GM12878 (cell line): ENCODE results near the gene STK39. TPM values are rescaled to one million over a fixed set of nuclear protein-coding genes. Genes with fewer than 3 reads are reported as not detected.

Experiments used
- ATAC-seq: fragments of 200-7000 bp; cut with Tn5 transposase; 3 replicates; pipeline ENCODE4 v1.9.1; 2020; ENCODE audit warnings: mild to moderate bottlenecking, moderate library complexity
- BruUV-seq: library from RNA; stranded (reverse); fragments of 400-500 nt; replicated peaks from 2 replicates; lab custom pipeline; 2021; lab: Mats Ljungman, UMichigan
- CTCF ChIA-PET: fragments of 300-600 bp; sonication (Branson Sonifier 250); formaldehyde crosslinking; extraction: SDS; loops from one replicate; lab custom pipeline; 2021; ENCODE audit warnings: inconsistent platforms; lab: Yijun Ruan, JAX
- POLR2A ChIA-PET: fragments of 350-600 bp; formaldehyde crosslinking; extraction: SDS; loops from one replicate; lab custom pipeline; 2021; ENCODE audit warnings: inconsistent platforms; lab: Charles Lee
- RAD21 ChIA-PET: fragments of 300-600 bp; sonication (Branson Sonifier 250); formaldehyde crosslinking; loops from one replicate; lab custom pipeline; 2023; ENCODE audit warnings: antibody characterized with exemption; ENCODE audit not compliant: unreplicated experiment; lab: Charles Lee
- SMC1A ChIA-PET: fragments of 300-600 bp; sonication (Branson Sonifier 250); formaldehyde crosslinking; loops from one replicate; lab custom pipeline; 2023; ENCODE audit not compliant: unreplicated experiment, uncharacterized antibody; lab: Charles Lee
- DNase-seq: peaks from one replicate; pipeline ENCODE4 v3.0.0-alpha.2; 2011; ENCODE audit warnings: low read depth, low spot score
- FAIRE-seq: peaks from 3 replicates; lab custom pipeline; 2011; peaks lifted over from hg19 to GRCh38; lab: Jason Lieb, UNC
- H2AFZ ChIP-seq: 2 replicates; pipeline ENCODE4 v1.6.0; 2011; ENCODE audit warnings: low read depth, low read length, control low read depth; ENCODE audit not compliant: control insufficient read depth
- H3K27ac ChIP-seq: 2 replicates; pipeline ENCODE4 v1.5.1; 2011; ENCODE audit warnings: control low read depth; ENCODE audit not compliant: control insufficient read depth, insufficient read depth
- H3K27me3 ChIP-seq, 2 experiments: replicated peaks in 1 of 2; 2 replicates each; pipeline versions ENCODE4 v1.6.0 to v1.6.1; 2011; ENCODE audit warnings: low read length in 1 of 2; ENCODE audit not compliant: control insufficient read depth in 2 of 2, insufficient read depth in 2 of 2
- H3K36me3 ChIP-seq, 2 experiments: 2 replicates each; pipeline ENCODE4 v1.5.1; 2011; ENCODE audit warnings: low read length in 1 of 2; ENCODE audit not compliant: control insufficient read depth in 2 of 2, insufficient read depth in 2 of 2
- H3K4me1 ChIP-seq: 2 replicates; pipeline ENCODE4 v1.6.1; 2011; ENCODE audit warnings: mild to moderate bottlenecking, low read length, moderate library complexity, mixed read lengths; ENCODE audit not compliant: control insufficient read depth, insufficient read depth
- H3K4me2 ChIP-seq: 2 replicates; pipeline ENCODE4 v1.6.0; 2011; ENCODE audit warnings: control low read depth; ENCODE audit not compliant: control insufficient read depth, insufficient read depth
- H3K4me3 ChIP-seq: fragments of 200-600 bp; sonication (generic); 2 replicates; pipeline ENCODE4 v1.5.1; 2016
- H3K79me2 ChIP-seq: 2 replicates; pipeline ENCODE4 v1.6.0; 2011; ENCODE audit warnings: low read length; ENCODE audit not compliant: control insufficient read depth, insufficient read depth
- H3K9ac ChIP-seq: 2 replicates; pipeline ENCODE4 v1.8.0; 2011; ENCODE audit warnings: low read length, control low read depth, mixed read lengths; ENCODE audit not compliant: control insufficient read depth, insufficient read depth
- H3K9me3 ChIP-seq: replicated peaks from 3 replicates; pipeline ENCODE4 v1.5.1; 2011; ENCODE audit warnings: mild to moderate bottlenecking, low read length; ENCODE audit not compliant: control insufficient read depth, insufficient read depth
- H4K20me1 ChIP-seq: 2 replicates; pipeline ENCODE4 v1.6.0; 2011; ENCODE audit not compliant: control insufficient read depth, insufficient read depth
- CBX5 ChIP-seq: sonication (generic); IDR thresholded peaks from 2 replicates; pipeline ENCODE4 v1.6.1; 2016; ENCODE audit warnings: low read depth, moderate library complexity, mild to moderate bottlenecking, inconsistent platforms
- IRF4 ChIP-seq: IDR thresholded peaks from 2 replicates; pipeline ENCODE4 v1.6.1; 2011; ENCODE audit warnings: low read depth, low read length
- MEF2B ChIP-seq: fragments of 450-650 bp; IDR thresholded peaks from 2 replicates; pipeline ENCODE4 v1.6.1; 2018; ENCODE audit warnings: mild to moderate bottlenecking, moderate library complexity; ENCODE audit not compliant: partially characterized antibody, poor library complexity, severe bottlenecking
- POLR2A ChIP-seq: IDR thresholded peaks from 2 replicates; pipeline ENCODE4 v1.6.1; 2011; ENCODE audit warnings: low read depth, mild to moderate bottlenecking, low read length
- SMAD5 ChIP-seq: IDR thresholded peaks from 2 replicates; pipeline ENCODE4 v1.6.1; 2016; ENCODE audit warnings: antibody characterized with exemption, low read depth
- SREBF1 ChIP-seq: IDR thresholded peaks from 2 replicates; pipeline ENCODE4 v1.6.1; 2012; ENCODE audit warnings: mild to moderate bottlenecking, low read length
- WGBS: methylation state at CpG from one replicate; pipeline ENCODE4 v1.1.6; 2016; ENCODE audit warnings: low lambda C conversion rate; ENCODE audit not compliant: insufficient replicate concordance, insufficient coverage; ENCODE audit errors: missing lambda C conversion rate; 5-methylcytosine and 5-hydroxymethylcytosine counted together
- in situ Hi-C: fragments of 300-500 bp; cut with MboI; formaldehyde crosslinking; loops from 9 replicates; pipeline ENCODE4 v1.14.3; 2018; ENCODE audit warnings: mixed read lengths
- intact Hi-C: fragments of 100-400 bp; cut with micrococcal nuclease; formaldehyde crosslinking; loops from one replicate; pipeline ENCODE4 v1.14.2; 2022; ENCODE audit not compliant: unreplicated experiment
- polyA plus RNA-seq, 11 experiments: library from polyadenylated mRNA; depleted of rRNA in 4 of 11; unstranded in 6 of 11; stranded (reverse) in 5 of 11; fragments of >200 nt; fragmentation: Nextera tagmentation in 4 of 11; fragmentation: Illumina TruSeq in 1 of 11; extraction: Ambion mirVana in 4 of 11; extraction: Trizol in 1 of 11; gene quantifications; 1 replicate in 1 of 11; 2 replicates in 10 of 11; pipeline versions ENCODE4 v1.2.1 to v1.2.3, GENCODE V29; 2011 to 2016; ENCODE audit warnings: inconsistent platforms in 2 of 11, missing spikeins in 2 of 11, low read depth in 1 of 11
- total RNA-seq, 4 experiments: library from RNA; depleted of rRNA in 3 of 4; stranded (reverse); fragments of >200 nt in 3 of 4; fragmentation: Illumina TruSeq in 1 of 4; extraction: Trizol in 1 of 4; gene quantifications; 2 replicates each; pipeline versions ENCODE4 v1.2.1 to v1.2.3, GENCODE V29; 2013 to 2021
- TF ChIP-seq, protein P1 (sequence below), 3 experiments: IDR thresholded peaks in 2 of 3; conservative IDR thresholded peaks in 1 of 3; 2 replicates each; pipeline ENCODE4 v1.5.1; 2011; ENCODE audit warnings: low read depth in 3 of 3, low read length in 3 of 3, mild to moderate bottlenecking in 3 of 3, control low read depth in 2 of 3, moderate library complexity in 2 of 3, inconsistent platforms in 1 of 3, mixed read lengths in 1 of 3; ENCODE audit not compliant: control insufficient read depth in 2 of 3, insufficient read depth in 1 of 3; ENCODE audit errors: extremely low read depth in 1 of 3
- TF ChIP-seq, protein P2 (sequence below): fragments of 450-650 bp; IDR thresholded peaks from 2 replicates; pipeline ENCODE4 v1.6.1; 2016; ENCODE audit warnings: mild to moderate bottlenecking, moderate library complexity, borderline replicate concordance
- TF ChIP-seq, protein P3 (sequence below): fragments of 450-650 bp; IDR thresholded peaks from 2 replicates; pipeline ENCODE4 v1.6.1; 2018; ENCODE audit warnings: mild to moderate bottlenecking, low read depth, moderate library complexity; ENCODE audit not compliant: partially characterized antibody
- TF ChIP-seq, protein P4 (sequence below): fragments of 450-650 bp; IDR thresholded peaks from 2 replicates; pipeline ENCODE4 v1.6.1; 2017; ENCODE audit warnings: mild to moderate bottlenecking, moderate library complexity

Gene STK39
- total and polyA plus RNA-seq, 10 of the 15 experiments (the other 5 are each of a cell fraction or from before 2014, with no cell fraction given), result 0.03 to 0.21 (median 0.07) TPM; not detected in 5

DNA sequence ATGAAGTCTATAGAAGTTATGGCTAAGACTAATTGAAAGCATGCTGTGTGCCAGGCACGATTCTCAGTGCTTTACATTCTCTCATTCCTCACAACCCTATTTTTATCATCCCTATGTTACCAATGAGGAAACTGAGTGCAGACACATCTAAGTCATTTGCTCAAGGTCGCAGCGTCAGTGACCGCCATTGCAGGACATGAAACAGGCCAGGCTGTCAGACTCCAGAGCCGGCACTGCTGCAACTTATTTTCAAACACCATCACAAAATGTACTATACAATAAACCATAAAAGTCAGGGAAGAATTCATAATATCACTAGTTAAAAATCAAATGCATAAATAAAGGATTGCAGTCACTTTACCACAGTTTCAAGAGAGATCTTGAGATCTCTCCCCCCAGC is 5.6 kb downstream of the STK39 start (continued):
- no peak for TF ChIP-seq SMAD5
- TF ChIP-seq POLR2A, result no peak
- no peak for TF ChIP-seq MEF2B
- TF ChIP-seq, protein P1, sequence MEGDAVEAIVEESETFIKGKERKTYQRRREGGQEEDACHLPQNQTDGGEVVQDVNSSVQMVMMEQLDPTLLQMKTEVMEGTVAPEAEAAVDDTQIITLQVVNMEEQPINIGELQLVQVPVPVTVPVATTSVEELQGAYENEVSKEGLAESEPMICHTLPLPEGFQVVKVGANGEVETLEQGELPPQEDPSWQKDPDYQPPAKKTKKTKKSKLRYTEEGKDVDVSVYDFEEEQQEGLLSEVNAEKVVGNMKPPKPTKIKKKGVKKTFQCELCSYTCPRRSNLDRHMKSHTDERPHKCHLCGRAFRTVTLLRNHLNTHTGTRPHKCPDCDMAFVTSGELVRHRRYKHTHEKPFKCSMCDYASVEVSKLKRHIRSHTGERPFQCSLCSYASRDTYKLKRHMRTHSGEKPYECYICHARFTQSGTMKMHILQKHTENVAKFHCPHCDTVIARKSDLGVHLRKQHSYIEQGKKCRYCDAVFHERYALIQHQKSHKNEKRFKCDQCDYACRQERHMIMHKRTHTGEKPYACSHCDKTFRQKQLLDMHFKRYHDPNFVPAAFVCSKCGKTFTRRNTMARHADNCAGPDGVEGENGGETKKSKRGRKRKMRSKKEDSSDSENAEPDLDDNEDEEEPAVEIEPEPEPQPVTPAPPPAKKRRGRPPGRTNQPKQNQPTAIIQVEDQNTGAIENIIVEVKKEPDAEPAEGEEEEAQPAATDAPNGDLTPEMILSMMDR (IDR thresholded peaks at IDR 0.05 in 2 of 3, conservative IDR thresholded peaks at IDR 0.05 in 1 of 3; ENCODE audit: control insufficient read depth in 2 of 3, extremely low read depth in 1 of 3, insufficient read depth in 1 of 3, low read depth in 3 of 3, low read length in 3 of 3), result no peak
- TF ChIP-seq, protein P2, sequence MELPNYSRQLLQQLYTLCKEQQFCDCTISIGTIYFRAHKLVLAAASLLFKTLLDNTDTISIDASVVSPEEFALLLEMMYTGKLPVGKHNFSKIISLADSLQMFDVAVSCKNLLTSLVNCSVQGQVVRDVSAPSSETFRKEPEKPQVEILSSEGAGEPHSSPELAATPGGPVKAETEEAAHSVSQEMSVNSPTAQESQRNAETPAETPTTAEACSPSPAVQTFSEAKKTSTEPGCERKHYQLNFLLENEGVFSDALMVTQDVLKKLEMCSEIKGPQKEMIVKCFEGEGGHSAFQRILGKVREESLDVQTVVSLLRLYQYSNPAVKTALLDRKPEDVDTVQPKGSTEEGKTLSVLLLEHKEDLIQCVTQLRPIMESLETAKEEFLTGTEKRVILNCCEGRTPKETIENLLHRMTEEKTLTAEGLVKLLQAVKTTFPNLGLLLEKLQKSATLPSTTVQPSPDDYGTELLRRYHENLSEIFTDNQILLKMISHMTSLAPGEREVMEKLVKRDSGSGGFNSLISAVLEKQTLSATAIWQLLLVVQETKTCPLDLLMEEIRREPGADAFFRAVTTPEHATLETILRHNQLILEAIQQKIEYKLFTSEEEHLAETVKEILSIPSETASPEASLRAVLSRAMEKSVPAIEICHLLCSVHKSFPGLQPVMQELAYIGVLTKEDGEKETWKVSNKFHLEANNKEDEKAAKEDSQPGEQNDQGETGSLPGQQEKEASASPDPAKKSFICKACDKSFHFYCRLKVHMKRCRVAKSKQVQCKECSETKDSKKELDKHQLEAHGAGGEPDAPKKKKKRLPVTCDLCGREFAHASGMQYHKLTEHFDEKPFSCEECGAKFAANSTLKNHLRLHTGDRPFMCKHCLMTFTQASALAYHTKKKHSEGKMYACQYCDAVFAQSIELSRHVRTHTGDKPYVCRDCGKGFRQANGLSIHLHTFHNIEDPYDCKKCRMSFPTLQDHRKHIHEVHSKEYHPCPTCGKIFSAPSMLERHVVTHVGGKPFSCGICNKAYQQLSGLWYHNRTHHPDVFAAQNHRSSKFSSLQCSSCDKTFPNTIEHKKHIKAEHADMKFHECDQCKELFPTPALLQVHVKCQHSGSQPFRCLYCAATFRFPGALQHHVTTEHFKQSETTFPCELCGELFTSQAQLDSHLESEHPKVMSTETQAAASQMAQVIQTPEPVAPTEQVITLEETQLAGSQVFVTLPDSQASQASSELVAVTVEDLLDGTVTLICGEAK, result no peak
- no peak for TF ChIP-seq SREBF1

DNA sequence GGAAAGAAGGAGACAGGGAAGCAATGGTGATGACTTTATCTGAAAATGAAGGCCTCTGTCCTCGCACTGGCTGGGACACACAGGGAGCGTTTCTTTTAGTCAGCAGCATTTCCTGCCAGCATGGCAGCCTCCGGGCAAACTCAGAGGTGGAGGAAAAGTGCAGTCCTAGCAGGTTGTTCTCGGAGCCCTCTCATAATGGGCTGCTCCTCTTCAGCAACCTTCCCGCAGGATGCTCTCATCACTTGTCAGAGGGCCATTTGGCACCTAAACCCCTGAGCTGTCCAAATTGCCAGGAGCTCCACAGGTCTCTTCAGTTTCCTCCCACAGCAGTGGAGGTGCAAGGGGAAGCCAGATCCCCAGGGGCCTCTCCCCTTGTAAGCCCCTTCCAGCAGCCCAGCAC is 6.2 kb downstream of the STK39 start:
- no TSS peak for BruUV-seq
- FAIRE-seq (no peak), DNase-seq (no peak), ATAC-seq (no peak)
- Histone ChIP-seq H3K4me3 (no peak overlapping the region), H3K36me3 (no peaks in the 10 kb centered on the region), H3K27me3 (peaks cover 2 to 16% of the 10 kb centered on the region in 2 experiments), H2AFZ (no peak overlapping the region), H3K9ac (no peak overlapping the region), H4K20me1 (no peaks in the 10 kb centered on the region), H3K27ac (no peak overlapping the region), H3K9me3 (no peaks in the 10 kb centered on the region), H3K4me2 (no peak overlapping the region), H3K79me2 (no peaks in the 10 kb centered on the region), H3K4me1 (no peaks in the 10 kb centered on the region)
- in situ Hi-C loops, result no loop called here
- 54% methylated on average over 5 of the region's 5 CpGs for WGBS
- SMC1A ChIA-PET, result no interaction called here
- POLR2A ChIA-PET, result no interaction called here
- RAD21 ChIA-PET, result no interaction called here
- intact Hi-C loops, result no loop called here
- CTCF ChIA-PET, result no interaction called here
- no peak for TF ChIP-seq CBX5
- TF ChIP-seq IRF4, result no peak
- TF ChIP-seq, protein P3, sequence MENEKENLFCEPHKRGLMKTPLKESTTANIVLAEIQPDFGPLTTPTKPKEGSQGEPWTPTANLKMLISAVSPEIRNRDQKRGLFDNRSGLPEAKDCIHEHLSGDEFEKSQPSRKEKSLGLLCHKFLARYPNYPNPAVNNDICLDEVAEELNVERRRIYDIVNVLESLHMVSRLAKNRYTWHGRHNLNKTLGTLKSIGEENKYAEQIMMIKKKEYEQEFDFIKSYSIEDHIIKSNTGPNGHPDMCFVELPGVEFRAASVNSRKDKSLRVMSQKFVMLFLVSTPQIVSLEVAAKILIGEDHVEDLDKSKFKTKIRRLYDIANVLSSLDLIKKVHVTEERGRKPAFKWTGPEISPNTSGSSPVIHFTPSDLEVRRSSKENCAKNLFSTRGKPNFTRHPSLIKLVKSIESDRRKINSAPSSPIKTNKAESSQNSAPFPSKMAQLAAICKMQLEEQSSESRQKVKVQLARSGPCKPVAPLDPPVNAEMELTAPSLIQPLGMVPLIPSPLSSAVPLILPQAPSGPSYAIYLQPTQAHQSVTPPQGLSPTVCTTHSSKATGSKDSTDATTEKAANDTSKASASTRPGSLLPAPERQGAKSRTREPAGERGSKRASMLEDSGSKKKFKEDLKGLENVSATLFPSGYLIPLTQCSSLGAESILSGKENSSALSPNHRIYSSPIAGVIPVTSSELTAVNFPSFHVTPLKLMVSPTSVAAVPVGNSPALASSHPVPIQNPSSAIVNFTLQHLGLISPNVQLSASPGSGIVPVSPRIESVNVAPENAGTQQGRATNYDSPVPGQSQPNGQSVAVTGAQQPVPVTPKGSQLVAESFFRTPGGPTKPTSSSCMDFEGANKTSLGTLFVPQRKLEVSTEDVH, result no peak
- TF ChIP-seq, protein P4, sequence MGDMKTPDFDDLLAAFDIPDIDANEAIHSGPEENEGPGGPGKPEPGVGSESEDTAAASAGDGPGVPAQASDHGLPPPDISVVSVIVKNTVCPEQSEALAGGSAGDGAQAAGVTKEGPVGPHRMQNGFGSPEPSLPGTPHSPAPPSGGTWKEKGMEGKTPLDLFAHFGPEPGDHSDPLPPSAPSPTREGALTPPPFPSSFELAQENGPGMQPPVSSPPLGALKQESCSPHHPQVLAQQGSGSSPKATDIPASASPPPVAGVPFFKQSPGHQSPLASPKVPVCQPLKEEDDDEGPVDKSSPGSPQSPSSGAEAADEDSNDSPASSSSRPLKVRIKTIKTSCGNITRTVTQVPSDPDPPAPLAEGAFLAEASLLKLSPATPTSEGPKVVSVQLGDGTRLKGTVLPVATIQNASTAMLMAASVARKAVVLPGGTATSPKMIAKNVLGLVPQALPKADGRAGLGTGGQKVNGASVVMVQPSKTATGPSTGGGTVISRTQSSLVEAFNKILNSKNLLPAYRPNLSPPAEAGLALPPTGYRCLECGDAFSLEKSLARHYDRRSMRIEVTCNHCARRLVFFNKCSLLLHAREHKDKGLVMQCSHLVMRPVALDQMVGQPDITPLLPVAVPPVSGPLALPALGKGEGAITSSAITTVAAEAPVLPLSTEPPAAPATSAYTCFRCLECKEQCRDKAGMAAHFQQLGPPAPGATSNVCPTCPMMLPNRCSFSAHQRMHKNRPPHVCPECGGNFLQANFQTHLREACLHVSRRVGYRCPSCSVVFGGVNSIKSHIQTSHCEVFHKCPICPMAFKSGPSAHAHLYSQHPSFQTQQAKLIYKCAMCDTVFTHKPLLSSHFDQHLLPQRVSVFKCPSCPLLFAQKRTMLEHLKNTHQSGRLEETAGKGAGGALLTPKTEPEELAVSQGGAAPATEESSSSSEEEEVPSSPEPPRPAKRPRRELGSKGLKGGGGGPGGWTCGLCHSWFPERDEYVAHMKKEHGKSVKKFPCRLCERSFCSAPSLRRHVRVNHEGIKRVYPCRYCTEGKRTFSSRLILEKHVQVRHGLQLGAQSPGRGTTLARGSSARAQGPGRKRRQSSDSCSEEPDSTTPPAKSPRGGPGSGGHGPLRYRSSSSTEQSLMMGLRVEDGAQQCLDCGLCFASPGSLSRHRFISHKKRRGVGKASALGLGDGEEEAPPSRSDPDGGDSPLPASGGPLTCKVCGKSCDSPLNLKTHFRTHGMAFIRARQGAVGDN, result no peak
